ENCODE results near the gene SLC22A31. TPM values are rescaled to one million over a fixed set of nuclear protein-coding genes. Genes with fewer than 3 reads are reported as not detected.
"Not testable (repeated sequence)": the region's sequence is repeated elsewhere in the genome, so short reads cannot be mapped to it uniquely, and the experiment has no call there.

SLC22A31 gene
- total and polyA plus RNA-seq, 2 donors (not counting 1 experiment from before 2014, with no cell fraction given), result 0.17 to 0.24 TPM

DNA sequence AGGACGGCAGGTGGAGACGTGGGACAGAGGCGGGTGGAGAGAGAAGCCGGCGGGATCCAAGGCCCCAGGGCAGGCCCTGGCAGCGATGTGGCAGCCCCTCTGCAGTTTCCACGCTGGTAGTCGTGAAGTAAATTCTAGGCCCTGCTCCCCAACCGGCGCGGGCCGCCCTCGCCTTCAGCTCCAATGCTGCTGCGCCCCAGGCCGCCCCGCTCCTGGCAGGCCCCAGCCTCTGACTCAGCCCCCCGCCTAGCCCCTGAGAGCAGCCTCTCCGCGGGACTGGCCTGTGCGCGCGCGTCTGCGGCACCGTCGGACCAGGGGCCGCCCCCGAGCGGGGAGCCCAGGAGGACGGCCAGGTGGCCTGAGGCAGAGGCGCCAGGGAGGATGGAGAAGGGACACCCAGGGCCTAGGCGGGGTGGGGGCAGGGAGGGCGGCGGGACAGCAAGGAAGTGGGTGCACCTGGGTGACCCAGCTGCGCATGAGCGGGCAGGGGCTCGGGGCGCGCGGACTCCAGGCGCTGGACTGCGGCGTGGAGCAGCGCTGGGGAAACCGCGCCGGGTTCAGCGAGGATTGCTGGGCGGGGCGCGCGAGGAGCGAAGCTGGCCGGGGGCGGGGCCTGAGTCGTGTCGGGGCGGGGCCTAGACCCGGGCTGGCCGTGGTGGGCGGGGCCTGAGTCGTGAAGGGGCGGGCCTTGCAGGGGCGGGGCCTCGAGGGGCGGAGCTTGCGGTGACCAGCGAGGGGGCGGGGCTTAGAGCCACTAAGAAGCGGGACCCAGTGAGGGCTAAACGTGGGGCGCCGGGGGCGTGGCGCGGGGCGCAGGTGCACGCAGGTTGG, 46.8 kb upstream of the SLC22A31 start:
- H3K9me3 ChIP-seq (ENCODE audit: control insufficient read depth, insufficient read depth, low read depth, low read length), result no peaks in the 10 kb centered on the region
- H3K4me1 ChIP-seq (ENCODE audit: control insufficient read depth, extremely low read depth, insufficient read depth, low read length), result peaks cover 4% of the 10 kb centered on the region
- H3K36me3 ChIP-seq (ENCODE audit: control insufficient read depth, insufficient read depth, low read length), result no peaks in the 10 kb centered on the region
- peak overlapping the region; percentile 26 for H2AFZ ChIP-seq (ENCODE audit: low read length)
- H3K27ac ChIP-seq (ENCODE audit: insufficient read depth, low read length), result peak overlapping the region; percentile 10
- H3K9ac ChIP-seq (ENCODE audit: insufficient read depth, low read length), result peak overlapping the region; percentile 52
- DNase-seq (ENCODE audit: low read depth in 2 of 2), result peak; percentile 63 to 87
- H3K79me2 ChIP-seq (ENCODE audit: control insufficient read depth, insufficient read depth, low read length), result no peaks in the 10 kb centered on the region
- no peaks in the 10 kb centered on the region for H3K27me3 ChIP-seq (ENCODE audit: control insufficient read depth, insufficient read depth, low read length)
- TF ChIP-seq, protein P1, sequence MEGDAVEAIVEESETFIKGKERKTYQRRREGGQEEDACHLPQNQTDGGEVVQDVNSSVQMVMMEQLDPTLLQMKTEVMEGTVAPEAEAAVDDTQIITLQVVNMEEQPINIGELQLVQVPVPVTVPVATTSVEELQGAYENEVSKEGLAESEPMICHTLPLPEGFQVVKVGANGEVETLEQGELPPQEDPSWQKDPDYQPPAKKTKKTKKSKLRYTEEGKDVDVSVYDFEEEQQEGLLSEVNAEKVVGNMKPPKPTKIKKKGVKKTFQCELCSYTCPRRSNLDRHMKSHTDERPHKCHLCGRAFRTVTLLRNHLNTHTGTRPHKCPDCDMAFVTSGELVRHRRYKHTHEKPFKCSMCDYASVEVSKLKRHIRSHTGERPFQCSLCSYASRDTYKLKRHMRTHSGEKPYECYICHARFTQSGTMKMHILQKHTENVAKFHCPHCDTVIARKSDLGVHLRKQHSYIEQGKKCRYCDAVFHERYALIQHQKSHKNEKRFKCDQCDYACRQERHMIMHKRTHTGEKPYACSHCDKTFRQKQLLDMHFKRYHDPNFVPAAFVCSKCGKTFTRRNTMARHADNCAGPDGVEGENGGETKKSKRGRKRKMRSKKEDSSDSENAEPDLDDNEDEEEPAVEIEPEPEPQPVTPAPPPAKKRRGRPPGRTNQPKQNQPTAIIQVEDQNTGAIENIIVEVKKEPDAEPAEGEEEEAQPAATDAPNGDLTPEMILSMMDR (conservative IDR thresholded peaks at IDR 0.05 in 1 of 2, IDR thresholded peaks at IDR 0.05 in 1 of 2; ENCODE audit: low read depth in 1 of 2, low read length in 2 of 2), result no peak
- no peak for TF ChIP-seq EZH2 (IDR thresholded peaks at IDR 0.05; ENCODE audit: low read length, missing control alignments)
- no peaks in the 10 kb centered on the region for H4K20me1 ChIP-seq (ENCODE audit: control insufficient read depth, extremely low read depth, insufficient read depth, low read length)
- peak overlapping the region in 3 of 4 experiments; percentile 29 to 58 (median 34) for H3K4me3 ChIP-seq (replicated peaks in 1 of 4; ENCODE audit: control extremely low read depth in 1 of 4, insufficient read depth in 1 of 4, low read depth in 3 of 4, low read length in 4 of 4)
- H3K4me2 ChIP-seq (ENCODE audit: extremely low read depth, insufficient read depth, low read length), result peak overlapping the region; percentile 82

DNA sequence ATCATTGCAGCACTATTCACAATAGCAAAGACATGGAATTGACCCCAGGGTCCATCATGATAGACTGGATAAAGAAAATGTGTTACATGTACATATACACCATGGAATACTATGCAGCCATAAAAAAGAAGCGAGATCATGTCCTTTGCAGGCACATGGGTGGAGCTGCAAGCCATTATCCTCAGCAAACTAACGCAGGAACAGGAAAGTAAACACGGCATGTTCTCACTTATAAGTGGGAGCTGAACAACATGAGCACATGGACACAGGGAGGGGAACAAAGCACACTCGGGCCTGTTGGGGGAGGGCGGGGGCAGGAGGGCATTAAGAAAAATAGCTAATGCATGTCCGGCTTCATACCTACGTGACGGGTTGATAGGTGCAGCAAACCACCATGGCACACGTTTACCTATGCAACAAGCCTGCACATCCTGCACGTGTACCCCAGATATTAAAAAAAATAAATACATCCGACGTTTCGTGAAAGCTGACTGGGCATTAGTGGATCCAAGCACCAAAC, 46.1 kb upstream of the SLC22A31 start:
- peak overlapping the region in 2 of 4 experiments; percentile 34 to 58 for H3K4me3 ChIP-seq (replicated peaks in 1 of 4; ENCODE audit: control extremely low read depth in 1 of 4, insufficient read depth in 1 of 4, low read depth in 3 of 4, low read length in 4 of 4)
- H3K9ac ChIP-seq (ENCODE audit: insufficient read depth, low read length), result no peak overlapping the region
- H3K27ac ChIP-seq (ENCODE audit: insufficient read depth, low read length), result peak overlapping the region; percentile 10
- no peak for DNase-seq (ENCODE audit: low read depth in 2 of 2)
- H4K20me1 ChIP-seq (ENCODE audit: control insufficient read depth, extremely low read depth, insufficient read depth, low read length), result no peaks in the 10 kb centered on the region
- H3K4me2 ChIP-seq (ENCODE audit: extremely low read depth, insufficient read depth, low read length), result peak overlapping the region; percentile 82
- no peaks in the 10 kb centered on the region for H3K36me3 ChIP-seq (ENCODE audit: control insufficient read depth, insufficient read depth, low read length)
- no peak for TF ChIP-seq EZH2 (IDR thresholded peaks at IDR 0.05; ENCODE audit: low read length, missing control alignments)
- TF ChIP-seq, protein P1 (conservative IDR thresholded peaks at IDR 0.05 in 1 of 2, IDR thresholded peaks at IDR 0.05 in 1 of 2; ENCODE audit: low read depth in 1 of 2, low read length in 2 of 2), result no peak
- no peaks in the 10 kb centered on the region for H3K27me3 ChIP-seq (ENCODE audit: control insufficient read depth, insufficient read depth, low read length)
- peaks cover 1% of the 10 kb centered on the region for H3K79me2 ChIP-seq (ENCODE audit: control insufficient read depth, insufficient read depth, low read length)
- peaks cover 4% of the 10 kb centered on the region for H3K4me1 ChIP-seq (ENCODE audit: control insufficient read depth, extremely low read depth, insufficient read depth, low read length)
- H2AFZ ChIP-seq (ENCODE audit: low read length), result peak overlapping the region; percentile 26
- H3K9me3 ChIP-seq (ENCODE audit: control insufficient read depth, insufficient read depth, low read depth, low read length), result no peaks in the 10 kb centered on the region

DNA sequence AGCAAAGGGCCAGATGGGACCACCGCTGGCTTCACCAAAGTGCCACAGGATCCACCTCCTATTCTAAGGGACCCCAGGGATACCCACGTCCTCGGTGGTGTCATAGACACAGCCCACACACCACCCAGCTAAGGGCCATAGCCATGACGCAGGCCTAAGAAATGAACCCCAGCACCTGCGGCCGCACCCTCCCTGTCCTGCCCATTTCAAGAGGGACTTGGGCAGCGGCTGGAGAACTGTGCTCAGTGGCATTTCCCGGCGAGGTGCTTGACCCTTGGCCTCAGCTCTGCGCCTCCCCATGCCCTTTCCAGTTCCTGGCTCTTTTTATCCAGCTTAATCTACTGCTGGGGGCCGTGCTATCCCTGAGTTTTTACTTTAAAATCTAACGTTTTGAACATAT, 44.4 kb upstream of the SLC22A31 start:
- no peaks in the 10 kb centered on the region for H3K36me3 ChIP-seq (ENCODE audit: control insufficient read depth, insufficient read depth, low read length)
- H3K4me1 ChIP-seq (ENCODE audit: control insufficient read depth, extremely low read depth, insufficient read depth, low read length), result peaks cover 6% of the 10 kb centered on the region
- no peak overlapping the region for H3K27ac ChIP-seq (ENCODE audit: insufficient read depth, low read length)
- no peak for DNase-seq (ENCODE audit: low read depth in 2 of 2)
- TF ChIP-seq, protein P1 (conservative IDR thresholded peaks at IDR 0.05 in 1 of 2, IDR thresholded peaks at IDR 0.05 in 1 of 2; ENCODE audit: low read depth in 1 of 2, low read length in 2 of 2), result no peak
- TF ChIP-seq EZH2 (IDR thresholded peaks at IDR 0.05; ENCODE audit: low read length, missing control alignments), result no peak
- peaks cover 1% of the 10 kb centered on the region for H3K79me2 ChIP-seq (ENCODE audit: control insufficient read depth, insufficient read depth, low read length)
- no peak overlapping the region for H3K9ac ChIP-seq (ENCODE audit: insufficient read depth, low read length)
- H2AFZ ChIP-seq (ENCODE audit: low read length), result no peak overlapping the region
- no peaks in the 10 kb centered on the region for H3K27me3 ChIP-seq (ENCODE audit: control insufficient read depth, insufficient read depth, low read length)
- H3K4me3 ChIP-seq (replicated peaks in 1 of 4; ENCODE audit: control extremely low read depth in 1 of 4, insufficient read depth in 1 of 4, low read depth in 3 of 4, low read length in 4 of 4), result no peak overlapping the region
- H4K20me1 ChIP-seq (ENCODE audit: control insufficient read depth, extremely low read depth, insufficient read depth, low read length), result no peaks in the 10 kb centered on the region
- no peaks in the 10 kb centered on the region for H3K9me3 ChIP-seq (ENCODE audit: control insufficient read depth, insufficient read depth, low read depth, low read length)
- H3K4me2 ChIP-seq (ENCODE audit: extremely low read depth, insufficient read depth, low read length), result no peak overlapping the region

DNA sequence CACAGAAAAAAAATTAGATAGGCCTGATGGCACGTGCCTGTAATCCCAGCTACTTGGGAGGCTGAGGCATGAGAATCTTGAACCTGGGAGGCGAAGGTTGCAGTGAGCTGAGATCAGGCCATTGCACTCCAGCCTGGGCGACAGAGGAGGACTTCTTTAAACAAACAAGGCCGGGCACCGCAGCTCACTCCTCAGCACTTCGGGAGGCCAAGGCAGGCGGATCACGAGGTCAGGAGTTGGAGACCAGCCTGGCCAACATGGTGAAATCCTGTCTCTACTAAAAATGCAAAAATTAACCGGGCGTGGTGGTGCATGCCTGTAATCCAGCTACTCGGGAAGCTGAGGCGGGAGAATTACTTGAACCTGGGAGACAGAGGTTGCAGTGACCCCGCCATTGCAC, 43.9 kb upstream of the SLC22A31 start:
- not testable (repeated sequence) for H3K9me3 ChIP-seq (ENCODE audit: control insufficient read depth, insufficient read depth, low read depth, low read length); H3K4me3 ChIP-seq (replicated peaks in 1 of 4; ENCODE audit: control extremely low read depth in 1 of 4, insufficient read depth in 1 of 4, low read depth in 3 of 4, low read length in 4 of 4); H4K20me1 ChIP-seq (ENCODE audit: control insufficient read depth, extremely low read depth, insufficient read depth, low read length)

More for the DNA sequence above, 43.9 kb upstream of the SLC22A31 start:
- H3K79me2 ChIP-seq (ENCODE audit: control insufficient read depth, insufficient read depth, low read length); H3K27me3 ChIP-seq (ENCODE audit: control insufficient read depth, insufficient read depth, low read length); H2AFZ ChIP-seq (ENCODE audit: low read length); H3K36me3 ChIP-seq (ENCODE audit: control insufficient read depth, insufficient read depth, low read length); H3K9ac ChIP-seq (ENCODE audit: insufficient read depth, low read length); DNase-seq (ENCODE audit: low read depth in 2 of 2); H3K4me2 ChIP-seq (ENCODE audit: extremely low read depth, insufficient read depth, low read length); H3K4me1 ChIP-seq (ENCODE audit: control insufficient read depth, extremely low read depth, insufficient read depth, low read length); H3K27ac ChIP-seq (ENCODE audit: insufficient read depth, low read length): not testable (repeated sequence)

Data from fibroblast of lung (primary cell).